HG02981 (cell line): ENCODE data around the gene KCNAB1.
"Not testable (repeated sequence)": the region's sequence is repeated elsewhere in the genome, so short reads cannot be mapped to it uniquely, and the experiment has no call there.

Source experiments
- ATAC-seq: cut with Tn5 transposase; IDR thresholded peaks from one replicate; pipeline ENCODE4 v1.9.1; 2021; ENCODE audit warnings: mild to moderate bottlenecking, moderate library complexity; ENCODE audit not compliant: unreplicated experiment

KCNAB1 gene

GRCh38 chr3:156120528-156121251 lies at the start of gene KCNAB1:
Gene KCNAB1, plus strand, starts transcription at chr3:156120578.
- no peak for ATAC-seq

- ATAC-seq, result no peak
Measured at GRCh38 chr3:156071031-156071430, 49.3 kb upstream of the KCNAB1 start.

GRCh38 chr3:156072950-156073657 lies 47.3 kb upstream of the KCNAB1 start:
- ATAC-seq, result not testable (repeated sequence)

- no peak for ATAC-seq
Measured at GRCh38 chr3:156090126-156090525, 30.3 kb upstream of the KCNAB1 start.

DNA sequence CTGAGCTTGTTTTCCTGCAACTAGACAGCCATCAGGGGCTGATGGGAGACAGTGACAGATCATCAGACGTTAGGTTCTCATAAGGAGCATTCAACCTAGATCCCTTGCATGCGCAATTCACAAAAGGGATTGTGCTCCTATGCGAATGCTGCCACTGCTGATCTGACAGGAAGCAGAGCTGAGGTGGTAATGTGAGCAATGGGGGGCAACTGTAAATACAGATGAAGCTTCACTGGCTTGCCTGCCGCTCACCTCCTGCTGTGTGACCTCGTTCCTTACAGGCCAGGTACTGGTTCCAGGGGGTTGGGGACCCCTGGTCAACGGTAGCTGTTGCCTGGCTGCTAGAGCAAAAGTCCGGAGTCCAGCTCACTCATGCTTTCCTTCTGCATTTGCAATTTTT lies 26.4 kb upstream of the KCNAB1 start:
- no peak for ATAC-seq

DNA sequence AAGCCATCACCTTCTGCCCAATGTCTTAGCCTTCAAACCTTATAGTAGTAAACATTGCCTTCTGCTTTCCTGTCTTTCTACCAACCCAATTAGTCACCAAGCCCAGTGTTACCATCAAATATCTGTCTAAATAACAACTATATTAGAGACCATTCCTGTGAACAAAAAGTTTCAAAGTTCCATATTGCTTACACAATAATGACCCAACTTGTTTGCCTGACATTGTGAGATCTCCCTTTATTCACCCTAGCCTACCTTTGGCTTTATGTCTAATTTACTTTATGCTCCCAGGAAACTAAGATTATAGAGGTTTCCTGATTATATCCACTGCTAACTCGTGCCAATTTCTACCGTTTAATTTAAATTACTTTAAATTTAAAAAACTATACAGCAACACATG lies 26.0 kb upstream of the KCNAB1 start:
- ATAC-seq, result no peak

DNA sequence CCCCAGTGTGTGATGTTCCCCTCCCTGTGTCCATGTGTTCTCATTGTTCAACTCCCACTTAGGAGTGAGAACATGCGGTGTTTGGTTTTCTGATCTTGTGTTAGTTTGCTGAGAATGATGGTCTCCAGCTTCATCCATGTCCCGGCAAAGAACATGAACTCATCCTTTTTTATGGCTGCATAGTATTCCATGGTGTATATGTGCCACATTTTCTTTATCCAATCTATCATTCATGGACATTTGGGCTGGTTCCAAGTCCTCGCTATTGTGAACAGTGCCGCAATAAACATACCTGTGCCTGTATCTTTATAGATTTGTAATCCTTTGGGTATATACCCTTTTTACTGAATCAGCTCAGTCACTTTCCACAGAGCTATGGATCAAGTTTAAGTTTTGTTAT lies 24.7 kb upstream of the KCNAB1 start:
- not testable (repeated sequence) for ATAC-seq

DNA sequence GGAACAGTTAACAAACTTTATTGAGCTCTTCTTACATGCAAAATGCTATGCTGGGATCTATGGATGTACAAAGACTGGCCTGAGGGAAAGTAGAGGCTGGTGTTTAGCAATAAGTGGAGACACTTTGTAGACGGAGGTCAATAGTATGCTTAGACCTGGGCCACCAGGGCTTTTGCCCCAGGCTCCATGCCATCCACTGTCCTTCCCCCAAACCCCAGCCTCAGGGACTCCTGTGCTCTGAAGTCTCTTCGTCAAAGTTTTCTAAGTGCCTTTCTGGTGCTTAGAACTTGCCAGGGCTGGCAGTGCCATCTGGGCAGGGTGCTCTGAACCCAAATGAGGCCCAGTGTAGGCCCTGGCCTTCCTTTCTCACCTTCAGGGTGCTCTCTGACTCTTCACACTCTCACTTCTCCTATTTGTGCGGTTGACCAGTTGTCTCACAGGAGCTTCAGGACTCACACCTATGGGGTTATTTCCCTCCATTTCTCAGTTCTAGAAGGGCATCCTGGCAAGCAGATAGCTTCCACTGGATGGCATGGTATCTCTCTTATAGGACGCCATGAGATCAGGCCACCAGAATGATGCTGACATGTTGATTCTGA lies 21.8 kb upstream of the KCNAB1 start:
- peak; percentile 63 for ATAC-seq

GRCh38 chr3:156099348-156099747 lies 21.0 kb upstream of the KCNAB1 start:
- not testable (repeated sequence) for ATAC-seq

DNA sequence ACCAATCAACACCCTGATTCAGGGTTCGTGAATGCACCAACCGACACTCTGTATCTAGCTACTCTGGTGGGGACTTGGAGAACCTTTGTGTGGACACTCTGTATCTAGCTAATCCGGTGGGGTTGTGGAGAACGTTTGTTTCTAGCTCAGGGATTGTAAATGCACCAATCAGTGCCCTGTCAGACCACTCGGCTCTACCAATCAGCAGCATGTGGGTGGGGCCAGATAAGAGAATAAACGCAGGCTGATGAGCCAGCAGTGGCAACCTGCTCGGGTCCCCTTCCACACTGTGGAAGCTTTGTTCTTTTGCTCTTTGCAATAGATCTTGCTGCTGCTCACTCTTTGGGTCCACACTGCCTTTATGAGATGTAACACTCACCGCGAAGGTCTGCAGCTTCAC lies 20.4 kb upstream of the KCNAB1 start:
- not testable (repeated sequence) for ATAC-seq

DNA sequence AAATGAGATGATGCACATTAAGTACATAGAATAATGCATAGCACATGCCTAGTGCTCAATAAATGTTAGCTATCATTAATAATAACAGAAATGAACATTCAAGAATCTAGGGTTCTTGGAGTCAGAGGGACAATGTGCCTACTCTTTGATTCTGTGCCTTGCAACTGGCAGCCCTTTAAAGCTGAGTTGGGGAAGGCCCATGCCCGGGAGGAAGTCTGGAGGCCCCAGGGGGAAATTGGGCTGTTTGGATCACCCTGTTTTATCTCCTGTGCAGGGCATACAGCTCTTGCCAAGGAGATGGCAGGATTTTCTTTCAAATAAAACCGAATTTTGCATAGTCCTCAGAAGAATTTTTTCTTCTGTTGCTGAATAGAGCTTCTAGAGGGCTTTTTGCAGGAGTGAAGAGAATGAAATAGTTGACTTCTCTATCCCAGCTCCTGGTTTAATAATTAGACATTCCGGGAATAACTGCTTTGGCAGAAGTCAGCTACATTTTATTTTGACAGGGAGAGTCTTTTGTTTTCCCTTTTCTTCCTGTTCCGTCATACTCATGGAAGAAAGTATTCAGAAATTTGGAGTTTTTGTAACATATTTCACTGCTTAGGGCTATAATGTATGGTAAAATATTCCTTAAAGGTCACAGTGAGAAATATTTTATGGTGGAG lies 18.0 kb upstream of the KCNAB1 start:
- no peak for ATAC-seq

DNA sequence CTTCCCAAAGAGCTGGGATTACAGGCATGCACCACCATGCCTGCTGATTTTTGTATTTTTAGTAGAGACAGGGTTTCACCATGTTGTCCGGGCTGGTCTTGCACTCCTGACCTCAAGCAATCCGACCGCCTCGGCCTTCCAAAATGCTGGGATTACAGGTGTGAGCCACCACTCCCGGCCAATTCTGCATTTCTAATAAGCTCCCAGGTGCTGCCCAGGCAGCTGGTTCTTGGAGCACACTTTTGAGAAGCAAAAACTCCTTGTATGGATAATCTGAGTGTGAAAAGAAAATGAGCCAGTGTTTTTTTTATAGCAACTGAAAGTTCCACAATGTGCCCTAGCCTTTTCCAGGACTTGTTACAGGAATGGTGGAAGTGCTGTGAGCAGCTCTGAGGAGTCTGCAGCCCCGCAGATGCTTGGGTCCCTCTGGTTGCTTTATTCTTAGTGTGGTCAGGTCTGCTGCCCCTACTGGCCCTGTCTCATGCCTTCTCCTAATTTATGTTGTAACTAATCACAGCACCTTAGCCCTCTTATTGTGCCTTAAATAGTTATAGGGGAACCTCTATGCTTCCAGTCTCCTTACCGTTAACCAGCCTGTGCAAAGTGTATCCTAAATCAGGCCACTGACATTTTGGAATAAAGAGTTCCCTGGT lies 13.5 kb upstream of the KCNAB1 start:
- no peak for ATAC-seq

GRCh38 chr3:156107504-156107903 lies 12.9 kb upstream of the KCNAB1 start:
- no peak for ATAC-seq

DNA sequence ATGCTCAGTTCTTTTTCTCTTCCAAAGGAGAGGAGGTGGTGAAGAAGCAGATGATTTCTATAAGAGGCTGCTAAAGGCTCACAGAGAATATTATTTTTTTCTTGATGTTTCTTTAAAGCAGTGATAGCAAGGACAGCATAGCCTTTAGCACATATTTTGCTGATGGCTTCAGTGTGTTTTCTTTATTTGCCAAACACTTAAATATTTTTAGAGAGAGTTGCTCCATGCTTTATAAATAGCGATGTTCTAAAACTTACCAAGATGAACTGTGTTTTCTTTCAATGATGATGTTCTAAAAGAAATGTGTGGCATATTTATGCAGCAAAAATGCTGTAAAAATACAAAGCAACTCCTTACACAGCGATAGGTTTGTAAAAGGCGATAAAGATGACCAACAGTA lies 11.8 kb upstream of the KCNAB1 start:
- ATAC-seq, result no peak

DNA sequence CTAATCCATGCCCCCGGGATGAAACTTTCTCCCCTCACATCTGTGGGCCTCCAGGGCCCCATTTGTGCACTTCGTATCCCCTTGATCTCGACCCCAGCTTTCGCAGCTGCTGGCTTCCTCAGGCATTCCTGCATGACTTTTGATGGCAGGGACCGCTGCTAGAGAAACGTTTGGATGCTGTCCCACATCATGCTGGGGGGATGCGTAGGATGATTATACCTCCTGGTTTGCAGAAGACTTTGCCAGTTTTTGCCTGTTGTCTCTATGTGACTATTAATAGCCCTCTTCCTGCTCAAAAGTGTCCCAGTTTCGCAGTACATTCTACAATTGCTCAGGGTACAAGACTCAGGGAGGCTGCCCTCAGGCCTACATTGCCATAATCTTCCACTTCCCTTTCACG lies 10.4 kb upstream of the KCNAB1 start:
- no peak for ATAC-seq

DNA sequence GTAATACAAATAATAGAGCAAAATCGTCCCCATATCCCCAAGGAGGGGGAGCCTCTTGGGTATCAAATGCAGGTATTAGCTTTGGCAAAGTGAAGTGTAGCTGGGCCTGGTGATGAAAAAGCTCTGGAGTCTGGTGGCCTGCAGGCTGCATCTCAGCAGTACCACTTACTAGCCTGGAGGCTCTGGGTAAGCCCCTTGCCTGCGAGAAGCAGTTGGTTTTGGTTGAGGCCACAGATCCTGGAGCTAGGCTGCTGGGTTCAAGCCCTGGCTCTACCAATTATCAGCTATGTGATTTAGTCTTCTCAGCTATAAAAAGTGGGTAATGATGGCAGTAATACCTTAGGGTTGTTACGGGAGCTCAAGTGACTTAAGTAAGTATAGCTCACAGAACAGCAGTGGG lies 6.1 kb downstream of the KCNAB1 start:
- ATAC-seq, result no peak

DNA sequence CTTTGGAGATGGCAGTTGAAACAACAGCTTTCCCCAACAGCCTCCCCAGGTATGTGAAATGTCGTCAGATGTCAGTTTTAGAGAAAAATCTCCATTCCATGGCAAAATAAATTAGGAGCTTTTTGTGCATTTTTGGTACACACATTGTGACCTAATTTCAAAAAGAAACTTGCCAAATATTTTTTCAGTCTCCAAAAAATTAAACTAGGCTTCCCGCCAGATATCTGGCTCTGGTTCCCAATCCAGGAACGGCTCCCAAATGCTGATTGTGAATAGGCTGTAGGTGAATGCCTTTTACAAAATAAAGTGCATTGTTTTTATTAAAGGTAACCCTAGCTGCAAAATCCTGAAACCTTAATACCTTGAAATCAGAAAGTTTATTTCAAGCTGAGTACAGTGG lies 10.9 kb downstream of the KCNAB1 start:
- ATAC-seq, result no peak

- no peak for ATAC-seq
Measured at GRCh38 chr3:156131799-156132198, 11.4 kb downstream of the KCNAB1 start.

DNA sequence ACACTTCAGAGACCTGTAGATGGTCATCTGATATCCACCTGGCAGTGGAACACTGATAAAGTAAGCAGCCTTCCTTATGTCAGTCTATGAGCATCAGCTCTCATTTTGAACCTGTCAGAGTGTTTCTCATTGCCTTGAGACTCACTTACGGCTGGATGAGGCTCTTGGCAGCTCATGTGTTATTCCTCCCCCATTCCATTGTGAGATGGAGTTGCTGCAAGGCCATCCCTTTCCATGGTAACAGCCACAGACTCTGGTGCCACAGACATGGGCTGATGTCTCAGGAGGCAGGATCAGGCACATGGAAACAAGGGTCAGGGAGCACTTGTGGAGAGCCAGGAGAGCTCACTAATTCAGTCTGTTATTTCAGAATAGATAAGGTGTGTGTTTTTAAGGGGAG lies 11.9 kb downstream of the KCNAB1 start:
- ATAC-seq, result no peak

DNA sequence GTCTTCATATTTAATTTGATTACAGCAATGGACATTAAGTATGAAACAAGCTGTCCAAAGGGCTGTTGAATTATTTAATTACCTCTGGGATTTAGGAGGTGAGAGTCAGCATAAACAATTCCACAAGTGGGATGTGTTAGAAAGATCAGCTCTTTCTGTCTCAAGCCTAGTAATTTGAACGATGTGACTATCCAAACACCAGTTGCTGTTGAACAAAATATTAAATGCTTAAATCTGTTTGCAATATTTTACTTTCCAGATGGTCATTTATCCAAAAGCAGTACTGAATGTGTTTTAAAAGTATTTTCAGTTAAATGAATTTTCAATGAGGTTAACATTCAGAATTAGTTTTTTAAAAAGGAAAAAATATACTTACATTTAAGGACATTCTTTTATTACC lies 12.7 kb downstream of the KCNAB1 start:
- no peak for ATAC-seq
